NCI-H82 treated with DMSO at 0.1 percent for 48 hours (cell line): ENCODE results near the gene IL1RAPL1.

ENCODE experiments used
- DNase-seq: peaks from one replicate; lab custom pipeline; 2025; ENCODE audit not compliant: unreplicated experiment; lab: John Stamatoyannopoulos, UW

The IL1RAPL1 gene

GRCh38 chrX:29858714-29859113 lies 1271.5 kb downstream of the IL1RAPL1 start:
- DNase-seq: no peak

GRCh38 chrX:29862126-29862677 lies 1275.0 kb downstream of the IL1RAPL1 start:
- DNase-seq: no peak

GRCh38 chrX:29867971-29868370 lies 1280.7 kb downstream of the IL1RAPL1 start:
- DNase-seq: no peak

- no peak for DNase-seq
These were observed 1282.6 kb downstream of the IL1RAPL1 start for GRCh38 chrX:29869837-29870236.

GRCh38 chrX:29870608-29871007 lies 1283.4 kb downstream of the IL1RAPL1 start:
- no peak for DNase-seq

GRCh38 chrX:29872831-29873230 lies 1285.6 kb downstream of the IL1RAPL1 start:
- no peak for DNase-seq

- DNase-seq: no peak
These were observed 1289.5 kb downstream of the IL1RAPL1 start for GRCh38 chrX:29876733-29877132.

GRCh38 chrX:29880977-29881376 lies 1293.7 kb downstream of the IL1RAPL1 start:
- no peak for DNase-seq

GRCh38 chrX:29890004-29890403 lies 1302.8 kb downstream of the IL1RAPL1 start:
- no peak for DNase-seq

- DNase-seq: no peak
These were observed 1303.5 kb downstream of the IL1RAPL1 start for GRCh38 chrX:29890646-29891200.

GRCh38 chrX:29902004-29902403 lies 1314.8 kb downstream of the IL1RAPL1 start:
- DNase-seq: no peak

GRCh38 chrX:29903360-29903759 lies 1316.1 kb downstream of the IL1RAPL1 start:
- DNase-seq: no peak

GRCh38 chrX:29911673-29912072 lies 1324.4 kb downstream of the IL1RAPL1 start:
- DNase-seq: no peak

- DNase-seq: no peak
These were observed 1326.4 kb downstream of the IL1RAPL1 start for GRCh38 chrX:29913647-29914046.

GRCh38 chrX:29922607-29923006 lies 1335.4 kb downstream of the IL1RAPL1 start:
- DNase-seq: no peak

- DNase-seq: no peak
These were observed 1338.8 kb downstream of the IL1RAPL1 start for GRCh38 chrX:29926056-29926455.

GRCh38 chrX:29926659-29927058 lies 1339.4 kb downstream of the IL1RAPL1 start:
- DNase-seq: no peak

GRCh38 chrX:29935455-29935854 lies 1348.2 kb downstream of the IL1RAPL1 start:
- no peak for DNase-seq

GRCh38 chrX:29940750-29941149 lies 1353.5 kb downstream of the IL1RAPL1 start:
- no peak for DNase-seq

- DNase-seq: no peak
These were observed 1354.0 kb downstream of the IL1RAPL1 start for GRCh38 chrX:29941287-29941686.

- DNase-seq: no peak
These were observed 1360.0 kb downstream of the IL1RAPL1 start for GRCh38 chrX:29947225-29947624.

- DNase-seq: no peak
These were observed 1361.4 kb downstream of the IL1RAPL1 start for GRCh38 chrX:29948653-29949052.

GRCh38 chrX:29952016-29952415 lies 1364.8 kb downstream of the IL1RAPL1 start:
- no peak for DNase-seq
